Fibroblast of the aortic adventitia (primary cell): ENCODE data around the gene CDK5RAP3. TPM values are rescaled to one million over a fixed set of nuclear protein-coding genes. Genes with fewer than 3 reads are reported as not detected.
A peak's percentile ranks its signal among the peaks of the same experiment; 100 is the strongest.

Experiments used
- DNase-seq: peaks from one replicate; pipeline ENCODE4 v3.0.0-alpha.2; 2010; ENCODE audit warnings: low read depth
- H3K4me3 ChIP-seq: 2 replicates; pipeline ENCODE4 v1.5.1; 2011; ENCODE audit warnings: low read depth, mild to moderate bottlenecking, control low read depth, low read length, moderate library complexity
- CTCF ChIP-seq: IDR thresholded peaks from 2 replicates; pipeline ENCODE4 v1.5.1; 2011; ENCODE audit warnings: mild to moderate bottlenecking, low read length, control low read depth, inconsistent platforms; ENCODE audit not compliant: insufficient read depth
- total RNA-seq: library from RNA; depleted of rRNA; stranded (reverse); fragments of >200 nt; gene quantifications from 2 replicates; pipeline ENCODE4 v1.2.3, GENCODE V29; 2012; ENCODE audit warnings: low replicate concordance

Gene CDK5RAP3
- total RNA-seq, 1 donor, result 49.5 TPM

GRCh38 chr17:48004983-48005382, 34.1 kb downstream of the CDK5RAP3 start:
- TF ChIP-seq CTCF, result no peak
- no peak overlapping the region for H3K4me3 ChIP-seq
- no peak for DNase-seq

GRCh38 chr17:48006936-48007709, 36.2 kb downstream of the CDK5RAP3 start:
- no peak overlapping the region for H3K4me3 ChIP-seq
- no peak for TF ChIP-seq CTCF
- no peak for DNase-seq

- no peak for TF ChIP-seq CTCF
- DNase-seq, result no peak
Measured at GRCh38 chr17:48010193-48010592, 39.3 kb downstream of the CDK5RAP3 start.

GRCh38 chr17:48011405-48012150, 40.7 kb downstream of the CDK5RAP3 start:
- TF ChIP-seq CTCF, result peak; percentile 63
- DNase-seq, result peak; percentile 40

More at GRCh38 chr17:48010193-48010592, 39.3 kb downstream of the CDK5RAP3 start:
- H3K4me3 ChIP-seq, result no peak overlapping the region

GRCh38 chr17:48012151-48012520, 41.2 kb downstream of the CDK5RAP3 start:
- DNase-seq, result no peak
- no peak for TF ChIP-seq CTCF
- peak overlapping the region; percentile 54 for H3K4me3 ChIP-seq

More at GRCh38 chr17:48011405-48012150, 40.7 kb downstream of the CDK5RAP3 start:
- H3K4me3 ChIP-seq, result peak overlapping the region; percentile 54

GRCh38 chr17:48012654-48013053, 41.7 kb downstream of the CDK5RAP3 start:
- no peak for DNase-seq
- H3K4me3 ChIP-seq, result no peak overlapping the region
- no peak for TF ChIP-seq CTCF
